GM18951 (cell line): ENCODE results near the gene RNF130.

Experiments
- POLR2A ChIP-seq: IDR thresholded peaks from 4 replicates; pipeline ENCODE4 v1.6.1; 2011; ENCODE audit warnings: mild to moderate bottlenecking; ENCODE audit not compliant: insufficient read length, insufficient read depth; ENCODE audit errors: extremely low read depth
- in situ Hi-C: fragments of 300-500 bp; cut with MboI; formaldehyde crosslinking; loops from one replicate; pipeline ENCODE4 v1.12.0; 2022; ENCODE audit warnings: low sequenced_read_pairs, mixed read lengths, inconsistent platforms; ENCODE audit not compliant: unreplicated experiment

Gene RNF130

DNA sequence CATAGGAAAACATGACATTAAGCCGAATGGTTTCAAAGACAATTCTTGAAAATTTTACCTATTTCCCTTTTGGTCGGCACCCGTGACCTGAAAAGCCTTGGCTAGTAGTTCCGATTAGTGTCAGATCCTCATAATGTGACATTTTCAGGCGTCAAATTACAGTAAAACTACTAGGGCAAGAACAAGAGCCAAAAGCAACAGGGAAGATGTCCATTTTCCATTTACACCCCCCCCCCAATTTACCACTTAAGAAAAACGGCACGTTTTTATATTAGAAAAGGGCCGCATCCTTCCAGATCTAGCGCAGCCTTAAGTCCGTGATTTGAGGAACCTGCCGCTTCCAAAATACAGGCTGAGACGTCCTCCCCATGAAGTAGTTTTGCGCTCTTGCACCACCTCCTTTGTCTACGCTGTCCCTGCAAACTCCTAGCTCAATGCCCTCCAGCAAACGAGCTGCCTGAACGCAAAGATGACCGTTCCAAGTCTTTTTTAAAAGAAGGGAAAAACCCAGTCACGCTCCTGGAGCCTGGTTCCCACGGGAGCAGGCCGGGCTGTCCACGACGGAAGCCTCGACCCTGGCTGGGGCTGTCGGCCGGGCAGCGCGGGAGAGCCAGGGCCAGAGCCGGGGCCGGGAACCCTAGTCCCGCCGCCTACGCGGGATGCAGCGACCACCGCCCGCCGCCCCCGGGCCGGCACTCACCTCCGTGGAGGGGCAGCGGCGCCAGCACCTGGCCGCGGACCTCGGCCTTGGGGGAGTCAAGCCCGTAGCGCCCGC, 616 bp downstream of the RNF130 start:
- in situ Hi-C loops = no loop called here

GRCh38 chr5:180069589-180070247, 1.8 kb downstream of the RNF130 start:
- in situ Hi-C loops = no loop called here
- TF ChIP-seq POLR2A = no peak

More for the DNA sequence above, 616 bp downstream of the RNF130 start:
- TF ChIP-seq POLR2A = no peak

GRCh38 chr5:180068519-180069090, 3.0 kb downstream of the RNF130 start:
- TF ChIP-seq POLR2A = no peak
- in situ Hi-C loops = no loop called here

- in situ Hi-C loops = no loop called here
- no peak for TF ChIP-seq POLR2A
These were observed 3.6 kb downstream of the RNF130 start for GRCh38 chr5:180067986-180068385.

DNA sequence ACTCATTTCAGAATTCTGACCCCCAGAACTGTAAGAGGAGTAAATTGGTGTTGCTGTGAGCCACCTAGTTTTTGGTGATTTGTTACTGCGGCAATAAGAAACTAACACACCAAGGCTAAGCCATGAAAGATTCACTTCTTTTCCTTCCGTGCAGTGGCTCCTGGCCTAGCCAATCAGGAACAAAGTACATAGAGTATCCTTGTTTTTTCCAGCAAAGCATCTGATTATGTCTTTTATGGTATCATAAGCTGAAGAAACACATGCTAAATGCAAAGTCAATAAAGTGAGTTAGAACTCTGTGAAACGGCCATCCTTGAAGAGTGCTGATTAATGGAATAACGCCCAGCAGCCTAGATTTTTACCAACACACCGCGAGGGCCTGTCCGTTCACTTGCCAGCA, 11.4 kb downstream of the RNF130 start:
- no peak for TF ChIP-seq POLR2A
- in situ Hi-C loops = no loop called here

DNA sequence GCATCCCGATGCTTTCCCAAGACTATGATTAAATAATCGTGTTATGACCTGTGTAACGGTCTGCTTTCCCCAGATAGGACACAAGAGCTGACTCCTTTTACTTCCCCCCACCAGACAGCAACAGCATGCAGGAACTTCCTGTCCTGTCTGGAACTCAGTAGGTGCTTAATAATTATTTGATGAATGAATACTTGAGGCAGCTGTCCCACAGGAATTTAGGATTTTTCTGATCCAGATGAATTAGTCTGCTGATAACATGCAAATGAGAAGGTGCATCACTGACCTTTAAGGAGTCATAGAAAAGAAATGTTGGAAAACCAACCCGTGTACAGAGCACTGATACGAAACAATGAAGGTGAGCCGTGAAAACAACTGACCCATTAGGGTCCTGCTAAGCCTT, 12.2 kb downstream of the RNF130 start:
- TF ChIP-seq POLR2A = no peak
- in situ Hi-C loops = no loop called here

DNA sequence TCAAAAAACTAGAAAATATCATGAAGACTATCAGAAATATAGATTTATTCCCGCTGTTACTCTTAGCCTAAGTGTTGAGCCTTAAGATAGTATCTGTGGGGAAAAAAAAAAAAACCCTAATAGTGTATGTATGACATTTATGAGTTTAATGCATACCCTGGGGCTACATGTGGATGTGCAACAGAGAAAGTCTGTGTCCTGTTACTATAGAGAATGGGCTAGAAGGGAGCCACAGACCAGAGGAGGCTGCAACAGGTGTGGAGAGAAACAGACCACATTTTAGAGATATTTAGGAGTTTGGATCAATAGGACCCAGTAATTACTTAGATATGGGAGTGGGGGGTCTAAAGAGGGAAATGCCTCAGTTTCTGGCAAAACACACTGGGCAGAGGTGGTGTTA, 15.4 kb downstream of the RNF130 start:
- no peak for TF ChIP-seq POLR2A
- in situ Hi-C loops = no loop called here

- in situ Hi-C loops = no loop called here
- TF ChIP-seq POLR2A = no peak
These were observed 17.3 kb downstream of the RNF130 start for GRCh38 chr5:180054226-180054625.

DNA sequence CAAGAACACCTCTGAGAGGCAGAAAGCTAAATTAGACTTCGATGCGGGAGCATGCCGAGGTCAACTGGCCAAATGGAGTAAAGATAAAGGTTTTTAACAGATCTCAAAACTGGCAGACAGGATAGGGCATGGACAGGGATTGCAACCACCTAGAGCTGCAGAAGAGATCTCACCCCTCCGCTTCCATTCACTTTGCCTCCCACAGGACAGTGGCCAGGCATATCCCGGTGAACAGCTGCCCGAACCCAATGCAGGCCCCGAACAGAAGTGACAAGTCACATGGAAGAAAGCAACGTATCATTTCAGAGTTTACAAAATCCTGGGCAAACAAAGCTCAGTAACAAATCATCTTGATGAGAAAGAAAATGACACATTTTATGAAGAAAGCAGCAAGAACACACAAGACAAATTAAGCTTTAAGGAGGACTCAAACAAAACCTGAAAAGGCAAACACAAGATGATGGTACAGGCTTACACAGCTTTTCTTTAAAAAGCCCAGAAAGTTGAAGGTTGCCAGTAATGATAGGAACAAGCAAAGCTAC, 18.4 kb downstream of the RNF130 start:
- TF ChIP-seq POLR2A = no peak

GRCh38 chr5:180052211-180052818, 19.2 kb downstream of the RNF130 start:
- no peak for TF ChIP-seq POLR2A
- in situ Hi-C loops = no loop called here

More for the DNA sequence above, 18.4 kb downstream of the RNF130 start:
- in situ Hi-C loops = no loop called here

GRCh38 chr5:180050121-180050940, 21.2 kb downstream of the RNF130 start:
- in situ Hi-C loops = no loop called here
- TF ChIP-seq POLR2A = no peak

- TF ChIP-seq POLR2A = no peak
- in situ Hi-C loops = no loop called here
These were observed 22.4 kb downstream of the RNF130 start for GRCh38 chr5:180049185-180049548.

GRCh38 chr5:180047667-180048066, 23.9 kb downstream of the RNF130 start:
- in situ Hi-C loops = no loop called here
- TF ChIP-seq POLR2A = no peak

DNA sequence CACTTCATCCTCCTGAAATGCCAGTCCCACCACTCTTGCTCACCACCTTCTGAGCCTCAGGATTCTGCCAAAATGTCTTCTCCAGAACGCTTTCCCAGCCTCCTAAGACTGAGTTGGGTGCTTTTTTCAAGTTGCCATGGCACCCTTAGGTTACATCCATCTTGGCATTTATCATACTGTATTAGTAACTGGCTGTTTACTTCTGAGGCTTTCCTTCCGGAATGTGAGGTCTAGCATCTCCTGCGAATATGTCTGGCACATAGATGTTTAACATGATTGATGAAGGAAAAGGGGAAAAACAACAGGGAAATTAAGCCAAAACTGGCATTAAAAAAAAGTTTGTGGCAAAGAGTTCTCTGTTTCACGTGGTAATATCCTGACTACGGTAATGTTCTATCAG, 24.9 kb downstream of the RNF130 start:
- in situ Hi-C loops = no loop called here
- TF ChIP-seq POLR2A = no peak
